GM12891 (cell line): ENCODE data around the gene SPATS2.

Source experiments
- POLR2A ChIP-seq: IDR thresholded peaks from 2 replicates; pipeline ENCODE4 v1.6.1; 2011; ENCODE audit warnings: low read depth, low read length, control low read depth
- POLR2AphosphoS5 ChIP-seq: IDR thresholded peaks from 2 replicates; pipeline ENCODE4 v1.6.1; 2011; ENCODE audit warnings: low read depth, low read length, control low read depth
- SPI1 ChIP-seq: IDR thresholded peaks from 2 replicates; pipeline ENCODE4 v1.6.1; 2011; ENCODE audit warnings: low read depth, low read length, control low read depth

- TF ChIP-seq POLR2A, result no peak
- TF ChIP-seq POLR2AphosphoS5, result no peak
- no peak for TF ChIP-seq SPI1
Observed at GRCh38 chr12:49404956-49405355, 37.7 kb downstream of the SPATS2 start.
